CD4-positive, alpha-beta T cell (primary cell): Measurements from ENCODE around the gene ZNF385B. TPM values are rescaled to one million over a fixed set of nuclear protein-coding genes. Genes with fewer than 3 reads are reported as not detected.

Experiments used
- ATAC-seq: fragments of 200-7000 bp; cut with Tn5 transposase; one replicate; pipeline ENCODE4 v1.10.0; 2022; ENCODE audit warnings: mild to moderate bottlenecking; ENCODE audit not compliant: poor library complexity
- CTCF ChIA-PET: fragments of 350-600 bp; sonication (Branson Sonifier 250); formaldehyde crosslinking; loops from one replicate; lab custom pipeline; 2021; ENCODE audit warnings: antibody characterized with exemption, inconsistent platforms; lab: Charles Lee
- POLR2A ChIA-PET: fragments of 350-600 bp; sonication (Branson Sonifier 250); formaldehyde crosslinking; loops from one replicate; lab custom pipeline; 2021; ENCODE audit warnings: antibody characterized with exemption, inconsistent platforms; lab: Charles Lee
- DNase-seq, 14 experiments: peaks; one replicate each; pipeline ENCODE4 v3.0.0-alpha.2; 2013 to 2020; ENCODE audit warnings: mixed read lengths in 2 of 14
- H3K27ac ChIP-seq, 2 donors: one replicate each; pipeline versions ENCODE4 v1.5.1 to v1.7.0; 2013; ENCODE audit warnings: low read length in 2 of 2, low read depth in 1 of 2, mild to moderate bottlenecking in 1 of 2
- H3K27me3 ChIP-seq, 2 experiments: 1 replicate in 1 of 2; 2 replicates in 1 of 2; pipeline versions ENCODE4 v1.6.1 to v1.7.0; 2013; ENCODE audit warnings: low read length in 2 of 2, control low read depth in 1 of 2, mild to moderate bottlenecking in 1 of 2, moderate library complexity in 1 of 2; ENCODE audit not compliant: insufficient read depth in 2 of 2, control insufficient read depth in 1 of 2
- H3K36me3 ChIP-seq: one replicate; pipeline ENCODE4 v1.6.1; 2013; ENCODE audit warnings: low read length, control low read depth; ENCODE audit not compliant: insufficient read depth
- H3K4me1 ChIP-seq: one replicate; pipeline ENCODE4 v1.6.1; 2013; ENCODE audit warnings: low read length, control low read depth; ENCODE audit not compliant: insufficient read depth
- H3K4me3 ChIP-seq: one replicate; pipeline ENCODE4 v1.5.1; 2013; ENCODE audit warnings: mild to moderate bottlenecking, low read length, moderate library complexity
- H3K9me3 ChIP-seq, 2 experiments: 1 replicate in 1 of 2; 2 replicates in 1 of 2; pipeline versions ENCODE4 v1.6.1 to v1.7.0; 2013; ENCODE audit warnings: low read length in 2 of 2, mild to moderate bottlenecking in 2 of 2, control low read depth in 1 of 2, moderate library complexity in 1 of 2; ENCODE audit not compliant: control insufficient read depth in 1 of 2, insufficient read depth in 1 of 2
- H3K27ac Mint-ChIP-seq: one replicate; pipeline ENCODE4 v1.8.0; 2020; ENCODE audit warnings: mixed read lengths
- H3K27me3 Mint-ChIP-seq: one replicate; pipeline ENCODE4 v1.8.0; 2021; ENCODE audit warnings: mixed read lengths
- H3K36me3 Mint-ChIP-seq: one replicate; pipeline ENCODE4 v1.8.0; 2021; ENCODE audit warnings: low read depth, mixed read lengths
- H3K4me1 Mint-ChIP-seq: one replicate; pipeline ENCODE4 v1.8.0; 2021; ENCODE audit warnings: low read depth, mixed read lengths
- H3K4me3 Mint-ChIP-seq: one replicate; pipeline ENCODE4 v1.8.0; 2020; ENCODE audit warnings: mild to moderate bottlenecking, mixed read lengths
- H3K9me3 Mint-ChIP-seq: one replicate; pipeline ENCODE4 v1.8.0; 2020; ENCODE audit warnings: mixed read lengths
- CTCF ChIP-seq: fragments of 200-600 bp; IDR thresholded peaks from one replicate; pipeline ENCODE4 v1.8.0; 2022; ENCODE audit warnings: antibody characterized with exemption, mild to moderate bottlenecking
- intact Hi-C, 2 experiments: fragments of 100-400 bp; cut with DNase I in 1 of 2; cut with micrococcal nuclease in 1 of 2; formaldehyde crosslinking; loops; one replicate each; pipeline versions ENCODE4 v1.15.1 to v1.9.0; 2023 to 2025; cut with DNase I, micrococcal nuclease
- total RNA-seq, 174 experiments: library from RNA in 2 of 174; stranded (reverse) in 2 of 174; gene quantifications; one replicate each; pipeline ENCODE4 v1.2.3 and lab custom pipeline; 2021 to 2026

The ZNF385B gene
- total RNA-seq, 2 experiments from 2014 or later: not detected

- intact Hi-C loops: no loop called here
- Histone ChIP-seq H3K36me3 (no peaks in the 10 kb centered on the region), H3K27me3 (no peaks in the 10 kb centered on the region), H3K4me3 (no peak overlapping the region), H3K27ac (no peak overlapping the region), H3K9me3 (no peaks in the 10 kb centered on the region), H3K4me1 (no peaks in the 10 kb centered on the region)
- CTCF ChIA-PET: no interaction called here
- no peaks in the 10 kb centered on the region for H3K27me3 Mint-ChIP-seq
- DNase-seq (no peak), ATAC-seq (no peak)
- POLR2A ChIA-PET: no interaction called here
- no peak overlapping the region for H3K27ac Mint-ChIP-seq
- no peaks in the 10 kb centered on the region for H3K9me3 Mint-ChIP-seq
- no peaks in the 10 kb centered on the region for H3K4me1 Mint-ChIP-seq
- no peaks in the 10 kb centered on the region for H3K36me3 Mint-ChIP-seq
- no peak for TF ChIP-seq CTCF
- no peak overlapping the region for H3K4me3 Mint-ChIP-seq
These were observed 67.5 kb downstream of the ZNF385B start for GRCh38 chr2:179793902-179794301.

- ATAC-seq (no peak), DNase-seq (no peak)
- intact Hi-C loops: no loop called here
- no peak for TF ChIP-seq CTCF
- Mint-ChIP-seq H3K27ac (no peak overlapping the region), H3K27me3 (no peaks in the 10 kb centered on the region), H3K4me1 (no peaks in the 10 kb centered on the region), H3K36me3 (no peaks in the 10 kb centered on the region), H3K4me3 (no peak overlapping the region), H3K9me3 (no peaks in the 10 kb centered on the region)
- ChIA-PET CTCF (no interaction called here), POLR2A (no interaction called here)
- Histone ChIP-seq H3K27ac (no peak overlapping the region), H3K4me1 (no peaks in the 10 kb centered on the region), H3K36me3 (no peaks in the 10 kb centered on the region), H3K4me3 (no peak overlapping the region), H3K27me3 (no peaks in the 10 kb centered on the region), H3K9me3 (no peaks in the 10 kb centered on the region)
These were observed 68.2 kb downstream of the ZNF385B start for GRCh38 chr2:179793238-179793637.

GRCh38 chr2:179790235-179791217 is 70.9 kb downstream of the ZNF385B start:
- no peak overlapping the region for H3K27ac ChIP-seq
- DNase-seq: no peak
- no peak for TF ChIP-seq CTCF
- POLR2A ChIA-PET: no interaction called here
- no peaks in the 10 kb centered on the region for H3K9me3 ChIP-seq
- no peak overlapping the region for H3K4me3 Mint-ChIP-seq
- H3K9me3 Mint-ChIP-seq: no peaks in the 10 kb centered on the region
- no peaks in the 10 kb centered on the region for H3K4me1 ChIP-seq
- intact Hi-C loops: no loop called here
- H3K36me3 Mint-ChIP-seq: no peaks in the 10 kb centered on the region
- H3K27me3 ChIP-seq: no peaks in the 10 kb centered on the region
- no peak for ATAC-seq
- no peaks in the 10 kb centered on the region for H3K27me3 Mint-ChIP-seq
- no peak overlapping the region for H3K4me3 ChIP-seq
- H3K36me3 ChIP-seq: no peaks in the 10 kb centered on the region
- CTCF ChIA-PET: no interaction called here
- H3K4me1 Mint-ChIP-seq: no peaks in the 10 kb centered on the region
- no peak overlapping the region for H3K27ac Mint-ChIP-seq
